ENCODE measurements around the gene CSTF1.
"Not testable (repeated sequence)": the region's sequence is repeated elsewhere in the genome, so short reads cannot be mapped to it uniquely, and the experiment has no call there.

Gene CSTF1

GRCh38 chr20:56409521-56409920 is 17.1 kb downstream of the CSTF1 start:
- no peak for DNase-seq (ENCODE audit: low read depth)

- no peak for DNase-seq (ENCODE audit: low read depth)
Observed at GRCh38 chr20:56409956-56410355, 17.5 kb downstream of the CSTF1 start.

GRCh38 chr20:56411287-56411686 is 18.8 kb downstream of the CSTF1 start:
- DNase-seq (ENCODE audit: low read depth): not testable (repeated sequence)

- DNase-seq (ENCODE audit: low read depth): no peak
Observed at GRCh38 chr20:56411759-56412472, 19.5 kb downstream of the CSTF1 start, which contains the start of gene CASS4. TSS of gene CASS4 (plus strand) at chr20:56412260. CDS start at chr20:56412459, 199 bp downstream.

GRCh38 chr20:56412473-56412790 is 20.0 kb downstream of the CSTF1 start:
- no peak for DNase-seq (ENCODE audit: low read depth)

GRCh38 chr20:56412949-56413348 is 20.5 kb downstream of the CSTF1 start:
- DNase-seq (ENCODE audit: low read depth): no peak

GRCh38 chr20:56414842-56415765 is 22.7 kb downstream of the CSTF1 start:
- no peak for DNase-seq (ENCODE audit: low read depth)

- no peak for DNase-seq (ENCODE audit: low read depth)
Observed at GRCh38 chr20:56417402-56417801, 25.0 kb downstream of the CSTF1 start.

- no peak for DNase-seq (ENCODE audit: low read depth)
Observed at GRCh38 chr20:56417911-56418310, 25.5 kb downstream of the CSTF1 start.

GRCh38 chr20:56418385-56418861 is 26.0 kb downstream of the CSTF1 start:
- DNase-seq (ENCODE audit: low read depth): no peak

- DNase-seq (ENCODE audit: low read depth): no peak
Observed at GRCh38 chr20:56420028-56420427, 27.6 kb downstream of the CSTF1 start.

GRCh38 chr20:56420940-56421688 is 28.7 kb downstream of the CSTF1 start:
- DNase-seq (ENCODE audit: low read depth): no peak

- DNase-seq (ENCODE audit: low read depth): no peak
Observed at GRCh38 chr20:56422076-56422823, 29.8 kb downstream of the CSTF1 start.

- no peak for DNase-seq (ENCODE audit: low read depth)
Observed at GRCh38 chr20:56422824-56423189, 30.4 kb downstream of the CSTF1 start.

- no peak for DNase-seq (ENCODE audit: low read depth)
Observed at GRCh38 chr20:56423211-56423610, 30.8 kb downstream of the CSTF1 start.

- no peak for DNase-seq (ENCODE audit: low read depth)
Observed at GRCh38 chr20:56423886-56424285, 31.4 kb downstream of the CSTF1 start.

- no peak for DNase-seq (ENCODE audit: low read depth)
Observed at GRCh38 chr20:56424931-56425330, 32.5 kb downstream of the CSTF1 start.

GRCh38 chr20:56426026-56426425 is 33.6 kb downstream of the CSTF1 start:
- no peak for DNase-seq (ENCODE audit: low read depth)

GRCh38 chr20:56426926-56427325 is 34.5 kb downstream of the CSTF1 start:
- no peak for DNase-seq (ENCODE audit: low read depth)

- no peak for DNase-seq (ENCODE audit: low read depth)
Observed at GRCh38 chr20:56427797-56428196, 35.4 kb downstream of the CSTF1 start.

GRCh38 chr20:56428410-56428809 is 36.0 kb downstream of the CSTF1 start:
- DNase-seq (ENCODE audit: low read depth): no peak

GRCh38 chr20:56428881-56429280 is 36.4 kb downstream of the CSTF1 start:
- DNase-seq (ENCODE audit: low read depth): no peak
